Trophoblast cell (in vitro differentiated cells and primary cell): Measurements from ENCODE around the gene PRPF19.
A peak's percentile ranks its signal among the peaks of the same experiment; 100 is the strongest.

Experiments used
- DNase-seq, 2 donors: peaks; one replicate each; pipeline ENCODE4 v3.0.0-alpha.2; 2016
- H2AFZ ChIP-seq: 2 replicates; pipeline ENCODE4 v1.6.1; 2013; ENCODE audit warnings: low read length, moderate library complexity, mild to moderate bottlenecking; ENCODE audit not compliant: insufficient read depth, poor library complexity
- H2AK5ac ChIP-seq: 2 replicates; pipeline ENCODE4 v1.6.1; 2013; ENCODE audit warnings: mild to moderate bottlenecking, low read length
- H2BK120ac ChIP-seq: 2 replicates; pipeline ENCODE4 v1.6.1; 2013; ENCODE audit warnings: low read length, mild to moderate bottlenecking, moderate library complexity; ENCODE audit not compliant: insufficient read depth, poor library complexity
- H2BK12ac ChIP-seq: 2 replicates; pipeline ENCODE4 v1.6.1; 2013; ENCODE audit warnings: mild to moderate bottlenecking, low read length, moderate library complexity
- H2BK5ac ChIP-seq: 2 replicates; pipeline ENCODE4 v1.6.1; 2013; ENCODE audit warnings: low read length, low read depth, moderate library complexity, mild to moderate bottlenecking; ENCODE audit not compliant: poor library complexity
- H3K14ac ChIP-seq: 2 replicates; pipeline ENCODE4 v1.6.1; 2013; ENCODE audit warnings: mild to moderate bottlenecking, low read length
- H3K18ac ChIP-seq: 2 replicates; pipeline ENCODE4 v1.6.1; 2013; ENCODE audit warnings: mild to moderate bottlenecking, low read length
- H3K23ac ChIP-seq: 2 replicates; pipeline ENCODE4 v1.6.1; 2013; ENCODE audit warnings: low read length
- H3K27ac ChIP-seq: 2 replicates; pipeline ENCODE4 v1.5.1; 2013; ENCODE audit warnings: low read depth, mild to moderate bottlenecking, inconsistent platforms, low read length, moderate library complexity
- H3K27me3 ChIP-seq: 2 replicates; pipeline ENCODE4 v1.6.1; 2013; ENCODE audit warnings: inconsistent platforms, mild to moderate bottlenecking, low read length, moderate library complexity; ENCODE audit not compliant: insufficient read depth
- H3K36me3 ChIP-seq, 2 experiments: 1 replicate in 1 of 2; 2 replicates in 1 of 2; pipeline ENCODE4 v1.6.1; 2013; ENCODE audit warnings: low read length in 2 of 2, mild to moderate bottlenecking in 2 of 2, moderate library complexity in 1 of 2; ENCODE audit not compliant: insufficient read depth in 2 of 2, control insufficient read depth in 1 of 2
- H3K4ac ChIP-seq: 2 replicates; pipeline ENCODE4 v1.6.1; 2013; ENCODE audit warnings: low read depth, mild to moderate bottlenecking, low read length, moderate library complexity
- H3K4me1 ChIP-seq, 2 experiments: 1 replicate in 1 of 2; 2 replicates in 1 of 2; pipeline ENCODE4 v1.6.1; 2013; ENCODE audit warnings: low read length in 2 of 2, mild to moderate bottlenecking in 2 of 2, moderate library complexity in 1 of 2; ENCODE audit not compliant: insufficient read depth in 2 of 2, control insufficient read depth in 1 of 2
- H3K4me2 ChIP-seq: 2 replicates; pipeline ENCODE4 v1.6.1; 2013; ENCODE audit warnings: inconsistent platforms, mild to moderate bottlenecking, low read length, moderate library complexity
- H3K4me3 ChIP-seq: 2 replicates; pipeline ENCODE4 v1.5.1; 2013; ENCODE audit warnings: mild to moderate bottlenecking, low read depth, low read length, inconsistent platforms
- H3K79me1 ChIP-seq: one replicate; pipeline ENCODE4 v1.6.1; 2013; ENCODE audit warnings: low read length
- H3K79me2 ChIP-seq: 2 replicates; pipeline ENCODE4 v1.6.1; 2013; ENCODE audit warnings: low read length, mild to moderate bottlenecking; ENCODE audit not compliant: control insufficient read depth, insufficient read depth, poor library complexity
- H3K9ac ChIP-seq: 2 replicates; pipeline ENCODE4 v1.6.1; 2013; ENCODE audit warnings: mild to moderate bottlenecking, low read length
- H3K9me3 ChIP-seq: 2 replicates; pipeline ENCODE4 v1.6.1; 2013; ENCODE audit warnings: low read depth, mild to moderate bottlenecking, control low read depth, inconsistent platforms, low read length; ENCODE audit not compliant: insufficient read depth
- H4K12ac ChIP-seq: 2 replicates; pipeline ENCODE4 v1.6.1; 2013; ENCODE audit warnings: low read depth, mild to moderate bottlenecking, low read length, moderate library complexity
- H4K8ac ChIP-seq: 2 replicates; pipeline ENCODE4 v1.6.1; 2013; ENCODE audit warnings: low read depth, mild to moderate bottlenecking, low read length, moderate library complexity
- H4K91ac ChIP-seq: one replicate; pipeline ENCODE4 v1.6.1; 2013; ENCODE audit warnings: low read depth, mild to moderate bottlenecking, low read length, moderate library complexity
- WGBS: extraction: QIAGEN DNeasy Blood & Tissue Kit; methylation state at CpG from one replicate; pipeline ENCODE4 v1.1.7; 2013; ENCODE audit warnings: missing lambda C conversion rate; ENCODE audit not compliant: insufficient read length, insufficient coverage; ENCODE audit errors: extremely low coverage; 5-methylcytosine and 5-hydroxymethylcytosine counted together

PRPF19 gene

GRCh38 chr11:60864856-60865513 is 41.4 kb downstream of the PRPF19 start:
- peak overlapping the region; percentile 37 for H3K23ac ChIP-seq
- DNase-seq: no peak
- no peak overlapping the region for H3K18ac ChIP-seq
- no peak overlapping the region for H3K27ac ChIP-seq
- H4K12ac ChIP-seq: no peak overlapping the region
- H3K14ac ChIP-seq: no peak overlapping the region
- no peak overlapping the region for H3K4me2 ChIP-seq
- peaks cover 4 to 5% of the 10 kb centered on the region in 2 experiments for H3K4me1 ChIP-seq
- H2AK5ac ChIP-seq: no peak overlapping the region
- no CpG with 5 or more reads among the region's 7 CpGs for WGBS
- H3K27me3 ChIP-seq: no peaks in the 10 kb centered on the region
- H2BK5ac ChIP-seq: no peak overlapping the region
- H3K9me3 ChIP-seq: no peaks in the 10 kb centered on the region
- no peak overlapping the region for H3K9ac ChIP-seq
- H4K8ac ChIP-seq: no peak overlapping the region
- no peak overlapping the region for H2BK120ac ChIP-seq
- H3K36me3 ChIP-seq: no peaks in the 10 kb centered on the region
- no peak overlapping the region for H2AFZ ChIP-seq
- H2BK12ac ChIP-seq: no peak overlapping the region
- peaks cover 3% of the 10 kb centered on the region for H3K79me1 ChIP-seq
- no peak overlapping the region for H3K4me3 ChIP-seq
- H3K4ac ChIP-seq: no peak overlapping the region
- H4K91ac ChIP-seq: no peak overlapping the region
- no peaks in the 10 kb centered on the region for H3K79me2 ChIP-seq

- Histone ChIP-seq H3K4me2 (no peak overlapping the region), H3K27me3 (no peaks in the 10 kb centered on the region), H3K18ac (no peak overlapping the region), H4K12ac (no peak overlapping the region), H2BK12ac (no peak overlapping the region), H3K4ac (no peak overlapping the region), H3K27ac (no peak overlapping the region), H3K4me1 (peaks cover 4 to 5% of the 10 kb centered on the region in 2 experiments), H3K79me2 (no peaks in the 10 kb centered on the region), H4K8ac (no peak overlapping the region), H3K4me3 (no peak overlapping the region), H3K23ac (no peak overlapping the region), H3K9ac (no peak overlapping the region), H3K9me3 (no peaks in the 10 kb centered on the region), H3K14ac (no peak overlapping the region), H2BK120ac (no peak overlapping the region), H3K36me3 (no peaks in the 10 kb centered on the region), H4K91ac (no peak overlapping the region), H2AK5ac (no peak overlapping the region), H2AFZ (no peak overlapping the region), H3K79me1 (peaks cover 3% of the 10 kb centered on the region), H2BK5ac (no peak overlapping the region)
- no peak for DNase-seq
- no CpG with 5 or more reads among the region's 16 CpGs for WGBS
Measured at GRCh38 chr11:60863550-60864521, 42.5 kb downstream of the PRPF19 start.

GRCh38 chr11:60862171-60862570 is 44.2 kb downstream of the PRPF19 start:
- H4K8ac ChIP-seq: no peak overlapping the region
- H3K4me2 ChIP-seq: no peak overlapping the region
- H3K79me2 ChIP-seq: no peaks in the 10 kb centered on the region
- peaks cover 2% of the 10 kb centered on the region for H3K9me3 ChIP-seq
- peaks cover under 1 to 1% of the 10 kb centered on the region in 2 experiments for H3K4me1 ChIP-seq
- H3K14ac ChIP-seq: no peak overlapping the region
- H2AFZ ChIP-seq: no peak overlapping the region
- no CpG with 5 or more reads among the region's 9 CpGs for WGBS
- peaks cover under 1% of the 10 kb centered on the region for H3K79me1 ChIP-seq
- no peak for DNase-seq
- H3K18ac ChIP-seq: no peak overlapping the region
- H3K9ac ChIP-seq: no peak overlapping the region
- H3K36me3 ChIP-seq: no peaks in the 10 kb centered on the region
- no peak overlapping the region for H2BK12ac ChIP-seq
- no peak overlapping the region for H4K91ac ChIP-seq
- no peak overlapping the region for H2BK120ac ChIP-seq
- H3K4ac ChIP-seq: no peak overlapping the region
- no peak overlapping the region for H2BK5ac ChIP-seq
- no peak overlapping the region for H2AK5ac ChIP-seq
- no peak overlapping the region for H4K12ac ChIP-seq
- H3K4me3 ChIP-seq: no peak overlapping the region
- no peak overlapping the region for H3K23ac ChIP-seq
- no peaks in the 10 kb centered on the region for H3K27me3 ChIP-seq
- no peak overlapping the region for H3K27ac ChIP-seq

- Histone ChIP-seq H2AK5ac (no peak overlapping the region), H3K4me3 (no peak overlapping the region), H3K79me1 (no peaks in the 10 kb centered on the region), H3K14ac (no peak overlapping the region), H3K36me3 (no peaks in the 10 kb centered on the region), H3K27ac (no peak overlapping the region), H2BK5ac (no peak overlapping the region), H2AFZ (no peak overlapping the region), H3K79me2 (no peaks in the 10 kb centered on the region), H3K23ac (no peak overlapping the region), H3K27me3 (no peaks in the 10 kb centered on the region), H2BK12ac (no peak overlapping the region), H4K12ac (no peak overlapping the region), H4K91ac (no peak overlapping the region), H3K4me1 (no peaks in the 10 kb centered on the region), H3K4ac (no peak overlapping the region), H2BK120ac (no peak overlapping the region), H3K18ac (no peak overlapping the region), H3K9ac (no peak overlapping the region), H3K9me3 (peaks cover 2% of the 10 kb centered on the region), H4K8ac (no peak overlapping the region), H3K4me2 (no peak overlapping the region)
- no CpG with 5 or more reads among the region's 7 CpGs for WGBS
- no peak for DNase-seq
Measured at GRCh38 chr11:60860943-60861342, 45.4 kb downstream of the PRPF19 start.
